Measurements from ENCODE around the gene RANBP1. TPM values are rescaled to one million over a fixed set of nuclear protein-coding genes. Genes with fewer than 3 reads are reported as not detected.

The RANBP1 gene
- total RNA-seq, 1 experiment from 2014 or later: 1,003 TPM

Other genes with a start within 250 kb of the RANBP1 start
- gene COMT, start 174.3 kb upstream of the RANBP1 start, total RNA-seq (2014; rRNA removed; shearing (Covaris generic)): 142 and 187 TPM in 2 replicates
- 86.5 and 96.6 TPM in 2 replicates for gene TXNRD2, start 174.3 kb upstream of the RANBP1 start, total RNA-seq (2014; rRNA removed; shearing (Covaris generic))
- 13.8 and 14.9 TPM in 2 replicates for gene ARVCF, start 99.3 kb upstream of the RANBP1 start, total RNA-seq (2014; rRNA removed; shearing (Covaris generic))
- 13.2 and 19.0 TPM in 2 replicates for gene TANGO2, start 95.0 kb upstream of the RANBP1 start, total RNA-seq (2014; rRNA removed; shearing (Covaris generic))
- 21.5 and 22.0 TPM in 2 replicates for gene DGCR8, start 35.9 kb upstream of the RANBP1 start, total RNA-seq (2014; rRNA removed; shearing (Covaris generic))
- 22.4 and 55.8 TPM in 2 replicates for gene TRMT2A, start 1.1 kb downstream of the RANBP1 start, total RNA-seq (2014; rRNA removed; shearing (Covaris generic))
- 5.1 and 7.8 TPM in 2 replicates for gene ZDHHC8, start 15.7 kb downstream of the RANBP1 start, total RNA-seq (2014; rRNA removed; shearing (Covaris generic))
- gene CCDC188, start 35.0 kb downstream of the RANBP1 start, total RNA-seq (2014; rRNA removed; shearing (Covaris generic)): not detected in 2 replicates
- gene RTN4R, start 152.2 kb downstream of the RANBP1 start, total RNA-seq (2014; rRNA removed; shearing (Covaris generic)): 39.2 and 50.4 TPM in 2 replicates
- 54.1 and 59.2 TPM in 2 replicates for gene DGCR6L, start 204.0 kb downstream of the RANBP1 start, total RNA-seq (2014; rRNA removed; shearing (Covaris generic))